GM19397 (cell line): ENCODE measurements around the gene RNF223.
A peak's percentile ranks its signal among the peaks of the same experiment; 100 is the strongest.

Experiments
- ATAC-seq: cut with Tn5 transposase; IDR thresholded peaks from one replicate; pipeline ENCODE4 v1.9.1; 2021; ENCODE audit warnings: mild to moderate bottlenecking, moderate library complexity; ENCODE audit not compliant: unreplicated experiment

The RNF223 gene

GRCh38 chr1:1047407-1047806 is 26.7 kb downstream of the RNF223 start:
- no peak for ATAC-seq

- ATAC-seq = no peak
These were observed 27.3 kb downstream of the RNF223 start for GRCh38 chr1:1046767-1047166.

GRCh38 chr1:1046243-1046642 is 27.9 kb downstream of the RNF223 start:
- no peak for ATAC-seq

DNA sequence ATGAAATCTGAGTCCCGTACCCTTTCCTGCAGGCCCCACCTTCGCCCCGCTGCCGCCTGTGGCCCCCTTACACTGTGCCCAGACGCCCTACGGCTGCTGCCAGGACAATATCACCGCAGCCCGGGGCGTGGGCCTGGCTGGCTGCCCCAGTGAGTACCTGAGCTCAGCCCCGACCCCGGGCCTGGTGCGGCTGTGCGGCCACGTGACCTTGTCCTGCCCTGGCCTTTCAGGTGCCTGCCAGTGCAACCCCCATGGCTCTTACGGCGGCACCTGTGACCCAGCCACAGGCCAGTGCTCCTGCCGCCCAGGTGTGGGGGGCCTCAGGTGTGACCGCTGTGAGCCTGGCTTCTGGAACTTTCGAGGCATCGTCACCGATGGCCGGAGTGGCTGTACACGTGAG is 29.0 kb downstream of the RNF223 start:
- no peak for ATAC-seq

GRCh38 chr1:1044455-1045078 is 29.5 kb downstream of the RNF223 start:
- no peak for ATAC-seq

DNA sequence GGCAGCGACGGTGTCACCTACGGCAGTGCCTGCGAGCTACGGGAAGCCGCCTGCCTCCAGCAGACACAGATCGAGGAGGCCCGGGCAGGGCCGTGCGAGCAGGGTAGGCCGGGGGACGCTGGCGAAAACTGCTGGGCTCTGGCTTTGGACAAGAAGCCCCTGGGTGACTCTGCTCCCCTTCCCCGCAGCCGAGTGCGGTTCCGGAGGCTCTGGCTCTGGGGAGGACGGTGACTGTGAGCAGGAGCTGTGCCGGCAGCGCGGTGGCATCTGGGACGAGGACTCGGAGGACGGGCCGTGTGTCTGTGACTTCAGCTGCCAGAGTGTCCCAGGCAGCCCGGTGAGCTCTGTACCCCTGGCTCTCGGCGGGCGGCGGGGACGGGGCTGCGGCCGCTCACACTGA is 30.2 kb downstream of the RNF223 start:
- no peak for ATAC-seq

DNA sequence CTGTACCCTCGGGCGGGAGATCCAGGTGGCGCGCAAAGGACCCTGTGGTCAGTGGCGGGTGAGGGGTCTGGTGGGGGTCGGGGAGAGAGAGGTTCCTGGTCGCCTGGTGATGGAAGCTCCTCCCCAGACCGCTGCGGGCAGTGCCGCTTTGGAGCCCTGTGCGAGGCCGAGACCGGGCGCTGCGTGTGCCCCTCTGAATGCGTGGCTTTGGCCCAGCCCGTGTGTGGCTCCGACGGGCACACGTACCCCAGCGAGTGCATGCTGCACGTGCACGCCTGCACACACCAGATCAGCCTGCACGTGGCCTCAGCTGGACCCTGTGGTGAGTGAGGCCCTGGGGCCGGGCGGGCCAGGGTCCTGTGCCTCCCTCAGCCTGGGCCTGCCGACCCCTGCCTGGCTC is 30.7 kb downstream of the RNF223 start:
- no peak for ATAC-seq

GRCh38 chr1:1042835-1043234 is 31.3 kb downstream of the RNF223 start:
- ATAC-seq = no peak

DNA sequence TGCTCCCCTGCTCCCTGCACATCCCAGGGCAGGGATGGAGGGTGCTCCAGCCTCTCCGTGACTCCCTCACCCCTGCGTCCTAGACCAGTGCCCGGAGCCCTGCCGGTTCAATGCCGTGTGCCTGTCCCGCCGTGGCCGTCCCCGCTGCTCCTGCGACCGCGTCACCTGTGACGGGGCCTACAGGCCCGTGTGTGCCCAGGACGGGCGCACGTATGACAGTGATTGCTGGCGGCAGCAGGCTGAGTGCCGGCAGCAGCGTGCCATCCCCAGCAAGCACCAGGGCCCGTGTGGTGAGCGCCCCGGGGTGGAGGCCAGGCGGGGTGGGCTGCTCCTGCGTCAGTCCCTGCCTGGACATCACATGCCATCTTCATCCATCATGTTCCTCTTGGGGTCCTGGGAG is 32.2 kb downstream of the RNF223 start:
- ATAC-seq = no peak

- ATAC-seq = peak; percentile 14
These were observed 33.0 kb downstream of the RNF223 start for GRCh38 chr1:1041092-1041523.

GRCh38 chr1:1040004-1040991 is 33.8 kb downstream of the RNF223 start:
- peak; percentile 43 for ATAC-seq

GRCh38 chr1:1039145-1039910 is 34.8 kb downstream of the RNF223 start:
- no peak for ATAC-seq

- ATAC-seq = no peak
These were observed 35.4 kb downstream of the RNF223 start for GRCh38 chr1:1038694-1039093.

GRCh38 chr1:1037366-1038327 is 36.5 kb downstream of the RNF223 start:
- no peak for ATAC-seq

DNA sequence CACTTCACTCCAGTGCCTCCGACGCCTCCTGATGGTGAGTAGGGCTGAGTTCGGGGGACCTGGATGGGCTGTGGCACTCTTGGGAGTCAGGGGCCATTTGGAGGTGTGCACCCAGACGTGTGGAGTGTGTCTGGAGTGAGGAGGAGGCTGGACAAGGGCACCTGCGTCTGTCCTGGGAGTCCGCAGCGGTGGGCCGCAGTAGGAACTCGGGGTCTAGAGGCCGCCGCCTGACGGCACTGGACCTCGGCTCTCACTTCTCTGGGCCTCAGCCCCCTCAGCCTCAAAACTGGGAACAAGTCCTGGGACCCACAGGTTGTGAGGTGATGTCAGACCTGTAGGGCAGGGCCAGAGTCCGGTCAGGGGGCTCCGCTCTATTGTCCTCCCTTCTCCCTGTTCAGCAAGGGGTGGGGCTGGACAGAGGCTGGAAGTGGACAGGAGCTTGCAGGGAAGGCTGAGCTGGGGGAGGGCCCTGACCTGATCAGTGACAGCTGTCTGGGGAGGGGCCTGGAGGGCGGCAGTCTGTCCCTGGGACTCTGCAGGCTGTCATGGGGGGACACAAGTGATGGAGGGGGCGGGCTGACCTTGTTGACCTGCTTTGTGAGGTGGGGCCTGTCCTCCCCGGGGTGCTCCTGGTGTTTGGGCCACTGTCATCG is 38.7 kb downstream of the RNF223 start:
- ATAC-seq = no peak

DNA sequence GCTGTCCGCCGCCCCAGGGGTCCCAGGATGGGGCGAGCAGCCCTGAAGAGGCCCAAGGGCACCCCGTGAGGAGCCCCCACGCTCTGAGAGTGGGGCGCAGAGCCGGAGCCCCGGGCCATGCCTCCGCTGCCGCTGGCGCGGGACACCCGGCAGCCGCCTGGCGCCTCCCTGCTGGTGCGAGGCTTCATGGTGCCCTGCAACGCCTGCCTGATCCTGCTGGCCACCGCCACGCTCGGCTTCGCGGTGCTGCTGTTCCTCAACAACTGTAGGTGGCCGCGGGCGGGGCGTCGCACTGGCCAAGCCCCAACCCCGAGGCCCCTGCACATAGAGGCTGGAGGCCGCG is 39.7 kb downstream of the RNF223 start:
- no peak for ATAC-seq

DNA sequence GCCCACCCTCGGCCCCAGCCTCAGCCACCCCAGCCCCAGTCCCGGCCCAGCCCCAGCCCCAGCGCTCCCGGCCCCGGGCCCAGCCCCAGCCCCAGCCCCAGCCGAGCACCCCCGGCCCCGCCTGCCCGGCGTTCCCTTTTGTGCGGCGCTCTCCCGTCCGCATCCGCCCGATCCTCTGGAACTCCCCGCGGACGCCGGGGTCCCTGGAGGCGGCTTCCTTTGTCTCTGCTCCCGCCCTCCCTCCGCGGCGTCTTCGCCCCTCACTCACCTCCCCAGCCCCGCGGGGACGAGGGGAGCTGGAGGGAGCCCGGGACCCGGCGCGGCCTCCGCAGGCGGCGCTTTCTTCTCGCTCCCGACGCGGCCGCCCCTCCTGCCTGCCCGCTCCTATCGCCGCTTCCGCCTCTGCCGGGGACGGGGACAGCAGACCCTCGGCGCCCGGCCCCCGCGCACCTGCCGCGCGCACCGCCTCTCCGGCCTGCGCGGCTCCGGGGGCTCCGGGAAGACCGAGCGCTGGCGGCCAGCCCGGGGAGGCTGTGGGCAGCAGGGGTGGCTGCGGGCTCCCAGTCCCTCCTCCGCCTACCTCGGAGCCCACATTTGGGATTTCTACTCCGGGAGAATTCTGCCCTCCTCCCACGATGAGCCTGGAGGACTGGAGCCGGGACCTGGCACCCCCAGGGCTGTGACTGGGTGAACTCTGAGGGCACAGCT is 40.2 kb downstream of the RNF223 start:
- no peak for ATAC-seq

GRCh38 chr1:1033009-1033587 is 41.0 kb downstream of the RNF223 start:
- peak; percentile 80 for ATAC-seq

DNA sequence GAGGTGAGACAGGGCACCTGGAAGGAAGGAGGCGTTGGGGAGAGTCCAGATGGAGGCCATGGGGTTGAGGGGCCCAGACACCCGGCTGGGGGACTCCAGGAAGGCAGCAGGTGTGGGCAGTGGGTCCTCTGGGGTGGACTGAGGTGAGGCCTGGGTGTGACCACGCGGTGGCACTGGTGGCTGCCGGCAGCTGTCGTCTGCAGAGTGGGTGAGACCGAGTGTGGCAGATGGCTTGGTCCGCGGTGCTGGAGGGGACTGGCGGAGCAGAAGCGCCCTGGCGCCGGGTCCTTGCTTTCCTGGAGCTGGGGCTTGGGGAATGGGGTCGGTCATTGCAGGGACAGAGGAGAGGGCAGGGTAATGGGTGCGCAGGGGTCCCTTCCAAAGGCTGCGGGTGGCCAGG is 41.7 kb downstream of the RNF223 start:
- no peak for ATAC-seq
